Naive thymus-derived CD4-positive, alpha-beta T cell (primary cell): Measurements from ENCODE around the gene INTS1. TPM values are rescaled to one million over a fixed set of nuclear protein-coding genes. Genes with fewer than 3 reads are reported as not detected.

Experiments
- ATAC-seq: fragments of 150-1000 bp; cut with Tn5 transposase; 2 replicates; pipeline ENCODE4 v1.10.0; 2021; ENCODE audit warnings: mild to moderate bottlenecking, moderate library complexity
- CTCF ChIA-PET: fragments of 350-600 bp; sonication (Branson Sonifier 250); formaldehyde crosslinking; loops from one replicate; lab custom pipeline; 2021; ENCODE audit warnings: antibody characterized with exemption; lab: Charles Lee
- POLR2A ChIA-PET: fragments of 350-600 bp; sonication (Branson Sonifier 250); formaldehyde crosslinking; loops from one replicate; lab custom pipeline; 2021; ENCODE audit warnings: antibody characterized with exemption, inconsistent platforms; lab: Charles Lee
- DNase-seq, 9 donors: peaks; one replicate each; pipeline versions ENCODE4 v3.0.0 to v3.0.0-alpha.2; 2020 to 2022; ENCODE audit warnings: mixed read lengths in 1 of 9
- H3K27ac ChIP-seq: one replicate; pipeline ENCODE4 v1.7.0; 2013; ENCODE audit warnings: mild to moderate bottlenecking, low read depth, low read length, moderate library complexity
- H3K27me3 ChIP-seq, 2 donors: one replicate each; pipeline ENCODE4 v1.7.0; 2013; ENCODE audit warnings: low read length in 2 of 2, mild to moderate bottlenecking in 2 of 2, moderate library complexity in 2 of 2; ENCODE audit not compliant: control insufficient read depth in 2 of 2, insufficient read depth in 2 of 2
- H3K36me3 ChIP-seq, 3 experiments: 1 replicate in 2 of 3; 2 replicates in 1 of 3; pipeline ENCODE4 v1.7.0; 2013; ENCODE audit warnings: low read length in 3 of 3, mild to moderate bottlenecking in 3 of 3, moderate library complexity in 1 of 3; ENCODE audit not compliant: insufficient read depth in 3 of 3, control insufficient read depth in 2 of 3
- H3K4me1 ChIP-seq, 2 donors: one replicate each; pipeline ENCODE4 v1.7.0; 2013; ENCODE audit warnings: low read length in 2 of 2, mild to moderate bottlenecking in 2 of 2, moderate library complexity in 1 of 2; ENCODE audit not compliant: control insufficient read depth in 2 of 2, insufficient read depth in 2 of 2
- H3K4me3 ChIP-seq: 2 replicates; pipeline ENCODE4 v1.7.0; 2013; ENCODE audit warnings: mild to moderate bottlenecking, low read length
- H3K9me3 ChIP-seq, 3 experiments: 1 replicate in 2 of 3; 2 replicates in 1 of 3; pipeline ENCODE4 v1.7.0; 2013; ENCODE audit warnings: low read length in 3 of 3; ENCODE audit not compliant: control insufficient read depth in 2 of 3
- H3K27ac Mint-ChIP-seq, 9 donors: one replicate each; pipeline ENCODE4 v1.8.0; 2020 to 2022; ENCODE audit warnings: mixed read lengths in 9 of 9, mild to moderate bottlenecking in 8 of 9, moderate library complexity in 5 of 9, inconsistent platforms in 2 of 9
- H3K27me3 Mint-ChIP-seq, 5 donors: one replicate each; pipeline ENCODE4 v1.8.0; 2021 to 2022; ENCODE audit warnings: mixed read lengths in 5 of 5, mild to moderate bottlenecking in 1 of 5
- H3K36me3 Mint-ChIP-seq, 5 donors: one replicate each; pipeline ENCODE4 v1.8.0; 2020 to 2022; ENCODE audit warnings: mixed read lengths in 5 of 5, mild to moderate bottlenecking in 3 of 5, inconsistent platforms in 1 of 5
- H3K4me1 Mint-ChIP-seq, 7 donors: one replicate each; pipeline ENCODE4 v1.8.0; 2020 to 2022; ENCODE audit warnings: mixed read lengths in 7 of 7, mild to moderate bottlenecking in 3 of 7, inconsistent platforms in 1 of 7
- H3K4me3 Mint-ChIP-seq, 10 donors: one replicate each; pipeline ENCODE4 v1.8.0; 2020 to 2022; ENCODE audit warnings: mild to moderate bottlenecking in 10 of 10, mixed read lengths in 10 of 10, moderate library complexity in 6 of 10, inconsistent platforms in 2 of 10
- H3K9me3 Mint-ChIP-seq, 11 donors: one replicate each; pipeline ENCODE4 v1.8.0; 2020 to 2022; ENCODE audit warnings: mixed read lengths in 11 of 11, mild to moderate bottlenecking in 4 of 11, inconsistent platforms in 1 of 11, moderate library complexity in 1 of 11
- intact Hi-C, 2 donors: fragments of 100-400 bp; cut with micrococcal nuclease; formaldehyde crosslinking; loops; one replicate each; pipeline ENCODE4 v1.15.1; 2023
- polyA plus RNA-seq, 2 donors: library from polyadenylated mRNA; unstranded; fragments of 300-500 nt; fragmentation: Illumina TruSeq; gene quantifications; one replicate each; pipeline ENCODE4 v1.2.3, GENCODE V29; 2021
- total RNA-seq, 6 experiments: library from RNA in 5 of 6; stranded (reverse) in 5 of 6; gene quantifications; 1 replicate in 5 of 6; 2 replicates in 1 of 6; pipeline ENCODE4 v1.2.3 and lab custom pipeline; 2021 to 2026

INTS1 gene
- total and polyA plus RNA-seq, 7 experiments from 2014 or later = 15.1 to 157 (median 103) TPM

DNA sequence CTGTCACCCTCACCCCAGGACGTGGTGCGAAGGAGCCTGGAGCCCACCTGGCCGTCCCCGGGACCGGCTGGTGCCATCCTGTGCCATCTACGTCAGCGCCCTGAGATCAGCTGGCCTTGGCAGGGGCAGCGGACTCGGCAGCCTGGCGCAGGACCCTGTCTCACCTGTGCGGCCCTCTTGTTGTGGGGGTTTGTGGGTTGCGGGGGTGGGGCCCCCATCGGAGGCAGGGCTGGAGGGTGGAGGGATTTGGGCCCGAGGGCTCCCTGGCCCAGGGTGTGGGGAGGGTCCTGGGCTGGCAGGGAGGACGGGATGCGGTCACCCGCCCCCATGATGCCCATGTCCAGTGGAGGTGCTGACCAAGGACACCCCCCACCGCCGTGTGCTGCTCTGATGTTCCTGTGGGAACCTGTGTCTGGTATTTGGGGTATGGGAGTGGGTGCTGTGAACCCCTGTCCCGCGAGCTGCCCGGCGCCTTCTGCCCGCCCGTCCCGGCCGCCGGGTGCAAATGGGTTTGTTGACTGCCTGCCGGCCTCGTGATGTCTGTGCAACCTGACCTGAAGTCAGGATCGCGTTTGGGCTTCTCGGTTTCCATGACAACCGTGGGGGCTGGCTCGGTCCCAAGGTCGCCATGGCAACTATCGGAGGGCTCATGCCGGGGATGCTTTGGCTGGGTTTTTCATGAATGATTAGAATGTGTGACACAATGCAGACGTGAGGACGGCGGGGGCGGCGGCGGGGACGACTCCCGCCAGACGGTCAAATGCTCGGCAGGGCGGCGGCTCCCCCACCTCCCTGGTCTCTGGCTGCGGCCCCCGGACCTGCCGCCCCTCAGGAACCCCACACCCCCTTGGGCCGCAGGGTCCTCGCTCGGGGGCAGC is 33.6 kb upstream of the INTS1 start:
- H3K4me3 ChIP-seq = no peak overlapping the region
- Mint-ChIP-seq H3K36me3 (peaks cover 0 to 4% (median 0%) of the 10 kb centered on the region in 5 donors), H3K4me3 (no peak overlapping the region), H3K27me3 (no peaks in the 10 kb centered on the region), H3K4me1 (peaks cover 9 to 21% (median 15%) of the 10 kb centered on the region in 7 donors), H3K27ac (peak overlapping the region in 3 of 9 donors; percentile 53 to 72 (median 60)), H3K9me3 (peaks cover 0 to 2% (median 0%) of the 10 kb centered on the region in 11 donors)
- intact Hi-C loops = loop anchor here in 1 of 2 donors (10.0 kb wide), 1 partner anchor 1017 kb away; the partner anchor contains the start of genes BRAT1 and IQCE
- ChIA-PET POLR2A (no interaction called here), CTCF (no interaction called here)
- no peak for DNase-seq
- H3K27ac ChIP-seq = no peak overlapping the region
- peaks cover 0 to 72% (median 0%) of the 10 kb centered on the region in 3 experiments for H3K36me3 ChIP-seq
- ATAC-seq = no peak
- no peaks in the 10 kb centered on the region for H3K27me3 ChIP-seq
- peaks cover 0 to 10% of the 10 kb centered on the region in 2 donors for H3K4me1 ChIP-seq
- no peaks in the 10 kb centered on the region for H3K9me3 ChIP-seq

DNA sequence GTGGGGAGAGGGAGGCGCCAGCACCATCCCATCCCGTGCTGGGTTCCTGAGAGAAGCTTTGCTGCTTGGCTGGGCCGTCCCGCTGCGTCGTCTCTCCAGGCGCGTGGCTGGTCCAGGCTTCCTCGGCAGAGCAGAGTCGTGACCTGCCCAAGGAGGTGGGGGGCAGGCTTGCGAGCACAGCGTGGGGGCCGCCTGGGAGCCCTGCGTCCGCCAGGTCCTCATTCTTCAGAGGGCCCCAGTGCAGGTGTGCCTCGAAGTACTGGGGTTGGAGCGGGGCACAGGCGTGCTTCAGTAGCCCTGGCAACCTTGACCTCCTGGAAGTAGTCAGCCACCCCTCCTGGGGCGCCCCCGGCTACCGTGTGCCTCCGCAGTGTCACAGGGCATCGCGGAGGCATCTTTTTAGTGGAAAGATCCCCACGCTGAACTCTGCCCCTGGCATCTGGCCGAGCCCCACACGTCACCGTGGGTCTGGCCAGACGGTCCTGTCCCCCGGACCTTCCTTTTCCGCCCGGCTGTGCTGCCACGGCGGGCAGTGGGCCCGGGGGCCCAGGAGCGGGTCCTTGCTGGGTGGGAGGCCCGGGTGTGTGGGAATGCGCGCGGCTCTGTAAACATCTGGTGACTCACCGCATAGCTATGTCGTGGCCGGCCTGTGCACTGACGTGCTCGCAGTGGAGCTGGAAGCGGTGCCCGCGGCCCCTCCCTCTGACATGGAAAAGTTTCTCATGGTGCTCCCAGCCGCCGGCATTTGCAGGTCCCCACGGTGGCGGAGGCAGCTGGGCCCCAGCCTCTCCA is 32.8 kb upstream of the INTS1 start:
- Mint-ChIP-seq H3K27ac (peak overlapping the region in 1 of 9 donors; percentile 79), H3K9me3 (peaks cover 0 to 2% (median 0%) of the 10 kb centered on the region in 11 donors), H3K27me3 (no peaks in the 10 kb centered on the region), H3K36me3 (peaks cover 0 to 4% (median 0%) of the 10 kb centered on the region in 5 donors), H3K4me3 (no peak overlapping the region), H3K4me1 (peaks cover 15 to 28% (median 15%) of the 10 kb centered on the region in 7 donors)
- Histone ChIP-seq H3K4me1 (peaks cover 2 to 10% of the 10 kb centered on the region in 2 donors), H3K9me3 (no peaks in the 10 kb centered on the region), H3K27ac (no peak overlapping the region), H3K4me3 (no peak overlapping the region), H3K36me3 (peaks cover 0 to 64% (median 0%) of the 10 kb centered on the region in 3 experiments), H3K27me3 (no peaks in the 10 kb centered on the region)
- no peak for ATAC-seq
- DNase-seq = no peak
- intact Hi-C loops = loop anchor here in 1 of 2 donors (10.0 kb wide), 1 partner anchor 1018 kb away; the partner anchor contains the start of genes BRAT1 and IQCE
- POLR2A ChIA-PET = no interaction called here
- CTCF ChIA-PET = no interaction called here

DNA sequence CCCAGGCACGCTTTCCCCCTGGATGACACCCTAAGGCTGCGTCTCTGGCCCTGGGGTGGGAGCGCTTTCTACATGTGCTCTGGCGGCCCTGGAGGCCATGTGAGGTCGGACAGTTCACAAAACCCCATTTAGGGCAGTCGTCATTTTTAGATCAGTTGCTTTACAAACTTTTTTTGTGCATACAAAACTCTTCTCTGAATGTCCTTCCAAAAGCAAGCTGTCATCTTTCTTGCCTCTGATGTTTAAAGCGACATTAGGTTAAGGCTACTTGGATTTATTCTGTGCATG is 32.2 kb upstream of the INTS1 start:
- peaks cover 7 to 10% of the 10 kb centered on the region in 2 donors for H3K4me1 ChIP-seq
- ChIA-PET CTCF (no interaction called here), POLR2A (no interaction called here)
- no peak for DNase-seq
- no peaks in the 10 kb centered on the region for H3K9me3 ChIP-seq
- Mint-ChIP-seq H3K27me3 (peaks cover 0 to 2% (median 0%) of the 10 kb centered on the region in 5 donors), H3K36me3 (peaks cover 0 to 4% (median 0%) of the 10 kb centered on the region in 5 donors), H3K9me3 (peaks cover 0 to 4% (median 0%) of the 10 kb centered on the region in 11 donors), H3K4me3 (no peak overlapping the region), H3K4me1 (peaks cover 15 to 32% (median 20%) of the 10 kb centered on the region in 7 donors), H3K27ac (peak overlapping the region in 1 of 9 donors; percentile 79)
- H3K36me3 ChIP-seq = peaks cover 0 to 59% (median 0%) of the 10 kb centered on the region in 3 experiments
- H3K27me3 ChIP-seq = no peaks in the 10 kb centered on the region
- H3K4me3 ChIP-seq = no peak overlapping the region
- intact Hi-C loops = loop anchor here in 1 of 2 donors (10.0 kb wide), 1 partner anchor 1018 kb away; the partner anchor contains the start of genes BRAT1 and IQCE
- H3K27ac ChIP-seq = no peak overlapping the region
- no peak for ATAC-seq

DNA sequence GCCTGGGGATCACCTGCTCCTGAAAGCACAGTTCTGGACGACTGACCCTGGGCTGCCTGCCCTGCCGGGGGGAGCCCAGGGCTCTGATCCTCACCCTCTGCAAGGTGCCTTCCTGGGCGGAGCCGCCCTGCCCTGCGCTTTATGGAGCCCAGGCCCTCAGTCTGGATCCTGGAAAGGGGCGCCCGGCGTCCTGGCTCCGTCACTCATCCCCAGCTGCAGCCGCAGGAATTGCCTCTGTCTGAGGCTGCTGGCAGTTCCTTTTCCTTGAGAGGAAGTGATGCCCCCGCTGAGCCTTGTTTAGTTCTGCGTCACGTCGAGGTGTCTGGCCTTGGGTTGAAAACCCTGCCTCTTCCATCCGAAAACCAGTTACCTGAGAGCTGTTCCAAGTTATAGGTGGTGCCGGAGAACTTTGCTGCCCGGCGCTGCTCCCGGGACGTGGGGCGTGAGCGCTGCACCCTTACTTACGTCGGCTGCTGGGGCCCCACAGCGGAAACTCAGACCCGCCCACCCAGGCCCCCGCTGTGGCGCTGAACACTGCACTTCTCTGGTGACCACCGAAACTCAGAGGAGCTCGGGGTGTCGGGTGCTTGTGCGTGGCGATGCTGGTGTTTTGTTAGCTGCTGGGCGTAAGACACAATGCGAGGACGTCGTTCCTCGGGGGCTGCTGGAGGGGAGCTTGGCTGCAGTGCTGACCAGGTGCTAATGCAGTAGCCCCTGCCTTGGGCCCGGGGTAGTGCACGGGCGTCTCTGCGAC is 31.7 kb upstream of the INTS1 start:
- peak in 1 of 9 donors; percentile 8 for DNase-seq
- ChIA-PET POLR2A (no interaction called here), CTCF (no interaction called here)
- Mint-ChIP-seq H3K36me3 (peaks cover 0 to 4% (median 0%) of the 10 kb centered on the region in 5 donors), H3K9me3 (peaks cover 0 to 4% (median 0%) of the 10 kb centered on the region in 11 donors), H3K4me1 (peaks cover 15 to 32% (median 21%) of the 10 kb centered on the region in 7 donors), H3K4me3 (no peak overlapping the region), H3K27ac (peak overlapping the region in 3 of 9 donors; percentile 8 to 79 (median 46)), H3K27me3 (peaks cover 0 to 3% (median 0%) of the 10 kb centered on the region in 5 donors)
- no peak overlapping the region for H3K4me3 ChIP-seq
- H3K36me3 ChIP-seq = peaks cover 0 to 54% (median 0%) of the 10 kb centered on the region in 3 experiments
- H3K27ac ChIP-seq = no peak overlapping the region
- H3K27me3 ChIP-seq = no peaks in the 10 kb centered on the region
- peaks cover 7 to 10% of the 10 kb centered on the region in 2 donors for H3K4me1 ChIP-seq
- no peak for ATAC-seq
- no peaks in the 10 kb centered on the region for H3K9me3 ChIP-seq
- intact Hi-C loops = loop anchor here in 1 of 2 donors (10.0 kb wide), 1 partner anchor 1019 kb away; the partner anchor contains the start of genes BRAT1 and IQCE

DNA sequence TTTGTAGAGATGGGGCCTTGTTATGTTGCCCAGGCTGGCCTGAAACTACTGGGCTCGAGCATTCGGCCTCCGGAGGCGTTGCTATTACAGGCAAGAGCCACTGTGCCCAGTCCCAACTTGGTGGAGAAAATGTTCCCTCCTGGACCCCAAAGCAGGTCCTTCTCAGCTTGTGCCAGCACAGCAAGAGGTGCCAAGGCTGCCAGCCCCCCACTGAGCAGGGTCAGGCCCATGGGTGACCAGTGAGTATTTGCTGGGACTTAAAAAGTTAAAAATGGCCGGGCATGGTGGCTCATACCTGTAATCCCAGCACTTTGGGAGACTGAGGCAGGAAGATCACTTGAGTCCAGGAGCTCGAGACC is 30.9 kb upstream of the INTS1 start:
- H3K36me3 Mint-ChIP-seq = peaks cover 0 to 4% (median 0%) of the 10 kb centered on the region in 5 donors
- intact Hi-C loops = loop anchor here in 1 of 2 donors (10.0 kb wide), 1 partner anchor 1020 kb away; the partner anchor contains the start of genes BRAT1 and IQCE
- ChIA-PET CTCF (interaction anchor here (0.7 kb wide), 1 partner anchor 44 kb away, joined by 3 read pairs; no protein-coding TSS in a partner anchor), POLR2A (no interaction called here)
- H3K4me1 ChIP-seq = peaks cover 7 to 10% of the 10 kb centered on the region in 2 donors
- ATAC-seq (no peak), DNase-seq (no peak)
- H3K27ac ChIP-seq = no peak overlapping the region
- no peak overlapping the region for H3K4me3 ChIP-seq
- peaks cover 15 to 34% (median 21%) of the 10 kb centered on the region in 7 donors for H3K4me1 Mint-ChIP-seq
- no peaks in the 10 kb centered on the region for H3K9me3 ChIP-seq
- H3K4me3 Mint-ChIP-seq = peak overlapping the region in 1 of 10 donors; percentile 49
- peaks cover 0 to 3% (median 0%) of the 10 kb centered on the region in 5 donors for H3K27me3 Mint-ChIP-seq
- peaks cover 0 to 47% (median 0%) of the 10 kb centered on the region in 3 experiments for H3K36me3 ChIP-seq
- peaks cover 0 to 4% (median 0%) of the 10 kb centered on the region in 11 donors for H3K9me3 Mint-ChIP-seq
- no peaks in the 10 kb centered on the region for H3K27me3 ChIP-seq
- H3K27ac Mint-ChIP-seq = peak overlapping the region in 1 of 9 donors; percentile 75
